CD8-positive, alpha-beta memory T cell (primary cell): ENCODE measurements around the gene RIN3. TPM values are rescaled to one million over a fixed set of nuclear protein-coding genes. Genes with fewer than 3 reads are reported as not detected.

Experiments
- CTCF ChIA-PET: fragments of 350-600 bp; sonication (Branson Sonifier 250); formaldehyde crosslinking; loops from one replicate; lab custom pipeline; 2021; ENCODE audit warnings: antibody characterized with exemption; lab: Charles Lee
- POLR2A ChIA-PET: fragments of 350-600 bp; sonication (Branson Sonifier 250); formaldehyde crosslinking; loops from one replicate; lab custom pipeline; 2021; ENCODE audit warnings: antibody characterized with exemption; lab: Charles Lee
- DNase-seq, 5 donors: peaks; one replicate each; pipeline versions ENCODE4 v3.0.0 to v3.0.0-alpha.2; 2020 to 2022; ENCODE audit warnings: mixed read lengths in 1 of 5
- H3K27ac ChIP-seq: one replicate; pipeline ENCODE4 v1.7.0; 2013; ENCODE audit warnings: low read depth, mild to moderate bottlenecking, low read length, moderate library complexity
- H3K27me3 ChIP-seq: 2 replicates; pipeline ENCODE4 v1.7.0; 2013; ENCODE audit warnings: low read length, mild to moderate bottlenecking; ENCODE audit not compliant: insufficient read depth, poor library complexity, severe bottlenecking
- H3K36me3 ChIP-seq: 2 replicates; pipeline ENCODE4 v1.7.0; 2013; ENCODE audit warnings: mild to moderate bottlenecking, low read length, moderate library complexity; ENCODE audit not compliant: insufficient read depth
- H3K4me1 ChIP-seq: 2 replicates; pipeline ENCODE4 v1.7.0; 2013; ENCODE audit warnings: mild to moderate bottlenecking, low read length, moderate library complexity; ENCODE audit not compliant: insufficient read depth
- H3K4me3 ChIP-seq: 2 replicates; pipeline ENCODE4 v1.7.0; 2013; ENCODE audit warnings: mild to moderate bottlenecking, low read length
- H3K9me3 ChIP-seq: 2 replicates; pipeline ENCODE4 v1.7.0; 2013; ENCODE audit warnings: mild to moderate bottlenecking, low read length
- H3K27ac Mint-ChIP-seq, 8 donors: one replicate each; pipeline ENCODE4 v1.8.0; 2020 to 2021; ENCODE audit warnings: mixed read lengths in 8 of 8, mild to moderate bottlenecking in 6 of 8, inconsistent platforms in 3 of 8, moderate library complexity in 3 of 8
- H3K27me3 Mint-ChIP-seq, 2 donors: one replicate each; pipeline ENCODE4 v1.8.0; 2020 to 2021; ENCODE audit warnings: mixed read lengths in 2 of 2, mild to moderate bottlenecking in 1 of 2, moderate library complexity in 1 of 2
- H3K36me3 Mint-ChIP-seq, 3 donors: one replicate each; pipeline ENCODE4 v1.8.0; 2020 to 2021; ENCODE audit warnings: mixed read lengths in 3 of 3, inconsistent platforms in 1 of 3, mild to moderate bottlenecking in 1 of 3
- H3K4me1 Mint-ChIP-seq, 3 donors: one replicate each; pipeline ENCODE4 v1.8.0; 2020 to 2021; ENCODE audit warnings: mixed read lengths in 3 of 3, inconsistent platforms in 1 of 3, mild to moderate bottlenecking in 1 of 3
- H3K4me3 Mint-ChIP-seq, 7 donors: one replicate each; pipeline ENCODE4 v1.8.0; 2020 to 2021; ENCODE audit warnings: mixed read lengths in 7 of 7, mild to moderate bottlenecking in 6 of 7, moderate library complexity in 4 of 7, inconsistent platforms in 2 of 7
- H3K9me3 Mint-ChIP-seq, 5 donors: one replicate each; pipeline ENCODE4 v1.8.0; 2020 to 2022; ENCODE audit warnings: mixed read lengths in 5 of 5, mild to moderate bottlenecking in 3 of 5, moderate library complexity in 2 of 5, inconsistent platforms in 1 of 5
- polyA plus RNA-seq: library from polyadenylated mRNA; unstranded; fragments of 300-500 nt; fragmentation: Illumina TruSeq; gene quantifications from one replicate; pipeline ENCODE4 v1.2.3, GENCODE V29; 2021
- total RNA-seq, 2 experiments: library from RNA; stranded (reverse); gene quantifications; one replicate each; pipeline ENCODE4 v1.2.3, GENCODE V29; 2021

Gene RIN3
- total and polyA plus RNA-seq, 3 experiments from 2014 or later, result 31.9 to 47.4 (median 46.0) TPM

GRCh38 chr14:92624764-92625163 is 111.2 kb downstream of the RIN3 start:
- H3K36me3 ChIP-seq, result peaks cover 5% of the 10 kb centered on the region
- Mint-ChIP-seq H3K4me1 (peaks cover 1 to 17% (median 5%) of the 10 kb centered on the region in 3 donors), H3K27me3 (no peaks in the 10 kb centered on the region), H3K27ac (peak overlapping the region in 2 of 8 donors; percentile 4 to 15), H3K36me3 (peaks cover 26 to 63% (median 62%) of the 10 kb centered on the region in 3 donors), H3K4me3 (no peak overlapping the region), H3K9me3 (peaks cover 10 to 31% (median 29%) of the 10 kb centered on the region in 5 donors)
- H3K27ac ChIP-seq, result no peak overlapping the region
- no peak overlapping the region for H3K4me3 ChIP-seq
- H3K27me3 ChIP-seq, result no peaks in the 10 kb centered on the region
- no peaks in the 10 kb centered on the region for H3K4me1 ChIP-seq
- peaks cover 34% of the 10 kb centered on the region for H3K9me3 ChIP-seq
- ChIA-PET POLR2A (no interaction called here), CTCF (interaction anchor here (1.1 to 3.2 kb wide), 2 partner anchors 11 kb away, joined by 3 to 10 read pairs; no protein-coding TSS in a partner anchor)
- no peak for DNase-seq

DNA sequence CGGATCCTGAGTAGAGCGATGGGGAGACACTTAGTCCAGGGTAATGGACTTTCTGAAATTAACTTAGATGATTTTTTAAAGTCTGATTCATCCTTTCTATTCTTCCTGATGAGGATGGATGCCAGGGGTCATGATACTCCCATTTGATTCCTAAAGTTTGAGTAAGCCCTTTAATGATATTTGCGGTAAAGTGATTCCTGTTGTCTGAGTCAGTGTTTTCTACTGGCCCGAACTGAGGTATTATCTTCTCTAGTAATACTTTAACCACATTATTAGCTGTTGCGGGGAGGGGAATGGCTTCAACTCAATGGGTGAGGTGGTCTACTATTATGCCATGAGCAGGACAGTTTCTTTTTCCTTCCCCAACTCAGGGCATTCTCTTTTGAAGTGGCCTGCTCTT is 111.6 kb downstream of the RIN3 start:
- H3K27me3 Mint-ChIP-seq, result no peaks in the 10 kb centered on the region
- peaks cover 34% of the 10 kb centered on the region for H3K9me3 ChIP-seq
- no peak overlapping the region for H3K4me3 Mint-ChIP-seq
- no peak overlapping the region for H3K4me3 ChIP-seq
- CTCF ChIA-PET, result interaction anchor here (1.1 to 3.2 kb wide), 2 partner anchors 10 to 11 kb away, joined by 3 to 10 read pairs; no protein-coding TSS in a partner anchor
- H3K36me3 Mint-ChIP-seq, result peaks cover 26 to 66% (median 60%) of the 10 kb centered on the region in 3 donors
- DNase-seq, result no peak
- peak overlapping the region in 1 of 8 donors; percentile 4 for H3K27ac Mint-ChIP-seq
- H3K9me3 Mint-ChIP-seq, result peaks cover 10 to 31% (median 29%) of the 10 kb centered on the region in 5 donors
- H3K4me1 Mint-ChIP-seq, result peaks cover 4 to 17% (median 4%) of the 10 kb centered on the region in 3 donors
- H3K4me1 ChIP-seq, result no peaks in the 10 kb centered on the region
- no peak overlapping the region for H3K27ac ChIP-seq
- no peaks in the 10 kb centered on the region for H3K27me3 ChIP-seq
- POLR2A ChIA-PET, result no interaction called here
- H3K36me3 ChIP-seq, result peaks cover 5% of the 10 kb centered on the region

DNA sequence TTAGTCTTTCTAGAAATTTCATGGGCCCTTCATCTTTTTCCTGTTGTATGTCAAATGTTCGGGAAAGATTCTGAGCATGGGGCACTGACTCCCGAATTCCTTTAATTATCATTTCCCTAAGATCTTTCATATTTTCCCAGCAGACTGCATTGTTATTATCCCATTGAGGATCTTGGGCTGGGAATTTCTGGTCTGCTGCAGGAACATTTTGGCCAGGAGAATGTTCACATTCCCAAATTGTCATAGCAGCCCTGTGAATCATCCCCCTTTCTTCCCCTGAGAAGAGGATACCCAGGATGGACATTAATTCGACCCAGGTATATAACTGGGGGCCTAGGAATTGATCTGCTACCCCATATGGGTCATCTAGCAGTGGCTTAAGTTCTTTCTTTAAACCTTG is 112.5 kb downstream of the RIN3 start:
- H3K9me3 Mint-ChIP-seq, result peaks cover 10 to 31% (median 29%) of the 10 kb centered on the region in 5 donors
- CTCF ChIA-PET, result no interaction called here
- no peak for DNase-seq

DNA sequence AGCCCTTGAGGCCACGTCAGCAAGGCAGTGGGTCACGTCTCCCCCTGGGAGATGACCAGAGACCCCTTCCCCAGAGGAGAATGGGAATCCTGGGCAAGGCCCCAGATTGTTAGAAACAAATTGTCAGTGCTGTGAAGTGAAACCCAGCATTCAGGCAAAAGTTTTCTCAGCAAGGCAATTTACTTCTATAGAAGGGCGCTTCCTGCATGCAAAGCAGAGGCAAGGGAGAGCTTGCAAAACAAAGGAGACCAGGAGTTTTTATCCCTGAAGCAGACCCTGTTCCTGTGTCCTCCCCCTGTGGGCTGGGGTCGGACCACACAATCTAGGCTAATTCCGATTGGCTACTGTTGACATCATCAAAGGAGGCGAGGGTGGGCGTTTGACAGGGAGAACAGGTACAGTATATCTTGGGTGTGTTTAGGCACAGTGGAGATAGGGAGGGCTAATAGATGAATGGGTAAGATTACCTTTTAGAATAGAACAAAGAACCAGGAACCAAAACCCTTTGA is 114.2 kb downstream of the RIN3 start:
- H3K27ac ChIP-seq, result no peak overlapping the region
- Mint-ChIP-seq H3K9me3 (peaks cover 5 to 18% (median 13%) of the 10 kb centered on the region in 5 donors), H3K27me3 (no peaks in the 10 kb centered on the region), H3K4me3 (no peak overlapping the region), H3K27ac (peak overlapping the region in 1 of 8 donors; percentile 39), H3K36me3 (peaks cover 21 to 50% (median 41%) of the 10 kb centered on the region in 3 donors), H3K4me1 (peaks cover 4 to 17% (median 12%) of the 10 kb centered on the region in 3 donors)
- H3K4me3 ChIP-seq, result no peak overlapping the region
- ChIA-PET POLR2A (interaction anchor here (0.7 kb wide), 1 partner anchor 476 kb away, joined by 3 read pairs; no protein-coding TSS in a partner anchor), CTCF (no interaction called here)
- H3K4me1 ChIP-seq, result no peaks in the 10 kb centered on the region
- peaks cover 19% of the 10 kb centered on the region for H3K9me3 ChIP-seq
- DNase-seq, result no peak
- no peaks in the 10 kb centered on the region for H3K27me3 ChIP-seq
- peaks cover 5% of the 10 kb centered on the region for H3K36me3 ChIP-seq

More for the DNA sequence above, 112.5 kb downstream of the RIN3 start:
- POLR2A ChIA-PET, result no interaction called here
- Histone ChIP-seq H3K4me3 (no peak overlapping the region), H3K9me3 (peaks cover 34% of the 10 kb centered on the region), H3K36me3 (peaks cover 5% of the 10 kb centered on the region), H3K4me1 (no peaks in the 10 kb centered on the region), H3K27ac (no peak overlapping the region), H3K27me3 (no peaks in the 10 kb centered on the region)
- Mint-ChIP-seq H3K4me3 (no peak overlapping the region), H3K27me3 (no peaks in the 10 kb centered on the region), H3K36me3 (peaks cover 26 to 64% (median 57%) of the 10 kb centered on the region in 3 donors), H3K27ac (peak overlapping the region in 3 of 8 donors; percentile 48 to 85 (median 56)), H3K4me1 (peaks cover 0 to 15% (median 4%) of the 10 kb centered on the region in 3 donors)

- Histone ChIP-seq H3K27me3 (no peaks in the 10 kb centered on the region), H3K4me3 (no peak overlapping the region), H3K4me1 (no peaks in the 10 kb centered on the region), H3K36me3 (peaks cover 5% of the 10 kb centered on the region), H3K27ac (no peak overlapping the region), H3K9me3 (peaks cover 16% of the 10 kb centered on the region)
- peaks cover 2 to 17% (median 13%) of the 10 kb centered on the region in 5 donors for H3K9me3 Mint-ChIP-seq
- peak overlapping the region in 3 of 8 donors; percentile 26 to 83 (median 64) for H3K27ac Mint-ChIP-seq
- peaks cover 10 to 26% (median 21%) of the 10 kb centered on the region in 3 donors for H3K4me1 Mint-ChIP-seq
- H3K36me3 Mint-ChIP-seq, result peaks cover 21 to 44% (median 35%) of the 10 kb centered on the region in 3 donors
- H3K27me3 Mint-ChIP-seq, result no peaks in the 10 kb centered on the region
- no peak for DNase-seq
- POLR2A ChIA-PET, result interaction anchor here (0.7 kb wide), 1 partner anchor 475 kb away, joined by 3 read pairs; no protein-coding TSS in a partner anchor
- CTCF ChIA-PET, result no interaction called here
- H3K4me3 Mint-ChIP-seq, result no peak overlapping the region
Measured at GRCh38 chr14:92628636-92629035, 115.1 kb downstream of the RIN3 start.

DNA sequence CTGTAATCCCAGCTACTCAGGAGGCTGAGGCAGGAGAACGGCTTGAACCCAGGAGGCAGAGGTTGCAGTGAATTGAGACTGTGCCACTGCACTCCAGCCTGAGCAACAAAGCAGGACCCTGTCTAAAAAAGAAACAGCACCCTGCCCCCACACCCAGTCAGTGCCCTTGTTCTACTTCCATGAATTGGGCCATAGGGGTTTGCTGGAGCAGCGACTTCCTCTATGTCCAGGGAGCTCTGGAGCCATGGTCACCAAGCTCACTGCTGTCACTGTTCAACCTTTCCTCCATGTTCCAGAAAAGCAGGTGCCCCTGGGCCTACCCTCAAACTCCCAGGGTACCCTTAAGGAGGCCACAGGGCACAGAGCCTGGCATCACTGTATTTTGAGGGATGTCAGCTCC is 116.8 kb downstream of the RIN3 start:
- H3K27me3 ChIP-seq, result no peaks in the 10 kb centered on the region
- POLR2A ChIA-PET, result no interaction called here
- H3K9me3 Mint-ChIP-seq, result peaks cover 2 to 17% (median 13%) of the 10 kb centered on the region in 5 donors
- no peaks in the 10 kb centered on the region for H3K27me3 Mint-ChIP-seq
- peaks cover 16% of the 10 kb centered on the region for H3K9me3 ChIP-seq
- H3K27ac ChIP-seq, result no peak overlapping the region
- peaks cover 10 to 28% (median 20%) of the 10 kb centered on the region in 3 donors for H3K4me1 Mint-ChIP-seq
- H3K36me3 Mint-ChIP-seq, result peaks cover 15 to 32% (median 23%) of the 10 kb centered on the region in 3 donors
- peak overlapping the region in 4 of 8 donors; percentile 32 to 87 (median 60) for H3K27ac Mint-ChIP-seq
- peaks cover 5% of the 10 kb centered on the region for H3K36me3 ChIP-seq
- H3K4me1 ChIP-seq, result no peaks in the 10 kb centered on the region
- H3K4me3 ChIP-seq, result no peak overlapping the region
- DNase-seq, result no peak
- CTCF ChIA-PET, result interaction anchor here (1.5 kb wide), 1 partner anchor 15 kb away, joined by 3 read pairs; no protein-coding TSS in a partner anchor
- H3K4me3 Mint-ChIP-seq, result no peak overlapping the region

- DNase-seq, result no peak
- CTCF ChIA-PET, result interaction anchor here (1.4 kb wide), 1 partner anchor 18 kb away, joined by 3 read pairs; no protein-coding TSS in a partner anchor
- H3K9me3 Mint-ChIP-seq, result peaks cover 2 to 17% (median 13%) of the 10 kb centered on the region in 5 donors
Measured at GRCh38 chr14:92631098-92631497, 117.5 kb downstream of the RIN3 start.

More at GRCh38 chr14:92631098-92631497, 117.5 kb downstream of the RIN3 start:
- Mint-ChIP-seq H3K36me3 (peaks cover 11 to 29% (median 18%) of the 10 kb centered on the region in 3 donors), H3K27ac (peak overlapping the region in 4 of 8 donors; percentile 12 to 63 (median 22)), H3K4me3 (no peak overlapping the region), H3K4me1 (peaks cover 10 to 32% (median 24%) of the 10 kb centered on the region in 3 donors), H3K27me3 (no peaks in the 10 kb centered on the region)
- Histone ChIP-seq H3K4me3 (no peak overlapping the region), H3K9me3 (peaks cover 16% of the 10 kb centered on the region), H3K4me1 (no peaks in the 10 kb centered on the region), H3K27ac (no peak overlapping the region), H3K36me3 (peaks cover 5% of the 10 kb centered on the region), H3K27me3 (no peaks in the 10 kb centered on the region)
- POLR2A ChIA-PET, result no interaction called here
